Stimulated activated CD8-positive, alpha-beta memory T cell treated with anti-CD3 and anti-CD28 coated beads, Interleukin-4, amount 100 ng/mL, for 48 hours (primary cell): Measurements from ENCODE around the gene ART3.

ENCODE experiments used
- DNase-seq: peaks from one replicate; pipeline ENCODE4 v3.0.0-alpha.2; 2020

The ART3 gene

GRCh38 chr4:76153356-76153755 lies 78.8 kb downstream of the ART3 start:
- no peak for DNase-seq

GRCh38 chr4:76155979-76156378 lies 81.5 kb downstream of the ART3 start:
- DNase-seq: no peak

DNA sequence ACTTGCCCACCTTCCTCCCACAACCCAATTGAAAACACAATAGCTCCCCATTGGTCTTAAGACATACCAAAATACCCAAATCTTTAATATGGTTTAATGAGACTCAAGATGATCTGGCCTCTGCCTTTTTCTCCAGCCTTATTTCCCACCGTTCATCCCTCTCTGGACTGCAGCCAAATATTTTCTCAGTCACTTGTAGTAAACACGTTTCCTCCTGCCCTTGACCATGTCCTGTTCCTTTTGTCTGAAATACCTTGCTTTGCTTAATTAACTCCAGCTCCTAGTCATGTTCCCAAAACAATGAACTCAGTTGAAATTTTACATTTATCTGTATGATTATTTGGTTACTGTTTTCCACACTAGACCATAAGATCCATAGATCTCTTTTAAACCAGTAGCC lies 82.1 kb downstream of the ART3 start:
- no peak for DNase-seq

DNA sequence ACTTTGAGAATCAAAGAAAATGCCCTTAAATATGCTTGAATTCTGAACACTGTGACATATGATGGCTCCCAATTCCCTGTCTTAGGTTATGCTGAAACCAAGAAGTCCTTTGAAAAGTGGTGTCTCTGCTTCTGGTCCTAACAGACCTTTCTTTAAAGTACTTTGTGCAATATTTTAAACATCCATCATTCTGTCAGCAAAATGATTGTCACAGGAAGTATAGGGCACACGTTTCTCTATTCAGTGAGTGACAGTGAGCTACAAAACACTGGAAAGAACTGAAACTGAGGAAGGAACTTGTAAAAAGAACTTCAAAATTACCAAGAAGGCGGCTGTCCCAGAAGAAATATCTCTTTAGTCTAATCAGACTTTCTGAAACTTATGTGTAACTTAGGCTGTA lies 85.8 kb downstream of the ART3 start:
- no peak for DNase-seq
